Loucy (cell line): Measurements from ENCODE around the gene ATP6V0A4.

Experiments used
- H2AFZ ChIP-seq: fragments of 200-600 bp; sonication (generic); 2 replicates; pipeline ENCODE4 v1.6.0; 2016; ENCODE audit warnings: antibody characterized with exemption, mild to moderate bottlenecking, low read length, moderate library complexity
- H3F3A ChIP-seq: fragments of 200-600 bp; 2 replicates; pipeline ENCODE4 v1.6.0; 2016; ENCODE audit warnings: antibody characterized with exemption, low read depth, mild to moderate bottlenecking
- H3K27me3 ChIP-seq: fragments of 200-600 bp; sonication (generic); 2 replicates; pipeline ENCODE4 v1.6.1; 2014; ENCODE audit warnings: low read length, mild to moderate bottlenecking; ENCODE audit not compliant: insufficient read depth, poor library complexity, severe bottlenecking
- H3K36me3 ChIP-seq: fragments of 200-600 bp; sonication (generic); 2 replicates; pipeline ENCODE4 v1.6.1; 2016; ENCODE audit warnings: low read length; ENCODE audit not compliant: insufficient read depth
- H3K4me1 ChIP-seq: fragments of 200-600 bp; sonication (generic); 2 replicates; pipeline ENCODE4 v1.5.1; 2014; ENCODE audit warnings: low read length, mild to moderate bottlenecking; ENCODE audit not compliant: insufficient read depth, poor library complexity, severe bottlenecking
- H3K4me2 ChIP-seq: fragments of 200-600 bp; sonication (generic); 2 replicates; pipeline ENCODE4 v1.6.0; 2014; ENCODE audit warnings: antibody characterized with exemption, low read length, low read depth, mild to moderate bottlenecking; ENCODE audit not compliant: poor library complexity, severe bottlenecking
- H3K4me3 ChIP-seq: fragments of 200-600 bp; sonication (generic); 2 replicates; pipeline ENCODE4 v1.5.1; 2014; ENCODE audit warnings: low read length, mild to moderate bottlenecking, mixed read lengths; ENCODE audit not compliant: poor library complexity, severe bottlenecking
- H3K79me2 ChIP-seq: fragments of 200-600 bp; sonication (generic); 2 replicates; pipeline ENCODE4 v1.6.1; 2014; ENCODE audit warnings: low read length; ENCODE audit not compliant: insufficient read depth
- H3K9ac ChIP-seq: fragments of 200-600 bp; sonication (generic); 2 replicates; pipeline ENCODE4 v1.6.0; 2014; ENCODE audit warnings: mild to moderate bottlenecking, low read depth, low read length, moderate library complexity; ENCODE audit not compliant: poor library complexity, severe bottlenecking
- H3K9me2 ChIP-seq: fragments of 200-600 bp; sonication (generic); replicated peaks from 2 replicates; pipeline ENCODE4 v1.6.1; 2016; ENCODE audit warnings: low read depth, low read length, mixed read lengths
- H3K9me3 ChIP-seq: fragments of 200-600 bp; sonication (generic); 2 replicates; pipeline ENCODE4 v1.6.1; 2014; ENCODE audit warnings: mild to moderate bottlenecking, antibody characterized with exemption, low read length, low read depth; ENCODE audit not compliant: insufficient read depth
- H4K20me1 ChIP-seq: fragments of 200-600 bp; sonication (generic); 2 replicates; pipeline ENCODE4 v1.6.0; 2014; ENCODE audit warnings: antibody characterized with exemption, low read length, mild to moderate bottlenecking; ENCODE audit not compliant: insufficient read depth, poor library complexity, severe bottlenecking
- EZH2phosphoT487 ChIP-seq: fragments of 200-600 bp; IDR thresholded peaks from 2 replicates; pipeline ENCODE4 v1.6.1; 2018; ENCODE audit warnings: antibody characterized with exemption, mild to moderate bottlenecking, moderate library complexity, borderline replicate concordance
- TF ChIP-seq, protein P1 (sequence below): fragments of 200-600 bp; sonication (generic); conservative IDR thresholded peaks from 2 replicates; pipeline ENCODE4 v1.5.1; 2014; ENCODE audit warnings: mild to moderate bottlenecking, antibody characterized with exemption, low read length

The ATP6V0A4 gene

DNA sequence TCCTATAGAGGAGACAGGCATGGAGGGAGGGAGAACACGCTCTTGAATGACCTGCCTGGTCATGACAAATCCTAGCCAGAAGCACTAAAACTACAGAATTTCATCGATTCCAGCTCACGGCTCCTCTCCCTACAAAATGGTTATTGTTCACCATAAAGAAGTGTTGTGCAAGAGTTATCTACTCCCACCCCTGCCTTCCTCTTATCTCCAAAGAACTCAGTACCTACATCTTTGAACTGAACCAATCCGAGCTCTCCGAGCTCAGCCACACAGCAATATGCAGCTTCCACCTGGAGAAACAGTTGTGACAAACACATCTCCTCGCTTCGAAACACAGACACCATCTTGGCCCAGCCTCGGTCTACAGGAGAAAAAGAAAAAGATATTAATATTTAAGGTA is 27.1 kb downstream of the ATP6V0A4 start:
- H3K27me3 ChIP-seq: no peaks in the 10 kb centered on the region
- H3F3A ChIP-seq: no peaks in the 10 kb centered on the region
- H3K4me3 ChIP-seq: no peak overlapping the region
- H3K9me3 ChIP-seq: no peaks in the 10 kb centered on the region
- H3K4me1 ChIP-seq: no peaks in the 10 kb centered on the region
- H3K4me2 ChIP-seq: no peak overlapping the region
- H4K20me1 ChIP-seq: no peaks in the 10 kb centered on the region
- no peaks in the 10 kb centered on the region for H3K9me2 ChIP-seq
- TF ChIP-seq, protein P1, sequence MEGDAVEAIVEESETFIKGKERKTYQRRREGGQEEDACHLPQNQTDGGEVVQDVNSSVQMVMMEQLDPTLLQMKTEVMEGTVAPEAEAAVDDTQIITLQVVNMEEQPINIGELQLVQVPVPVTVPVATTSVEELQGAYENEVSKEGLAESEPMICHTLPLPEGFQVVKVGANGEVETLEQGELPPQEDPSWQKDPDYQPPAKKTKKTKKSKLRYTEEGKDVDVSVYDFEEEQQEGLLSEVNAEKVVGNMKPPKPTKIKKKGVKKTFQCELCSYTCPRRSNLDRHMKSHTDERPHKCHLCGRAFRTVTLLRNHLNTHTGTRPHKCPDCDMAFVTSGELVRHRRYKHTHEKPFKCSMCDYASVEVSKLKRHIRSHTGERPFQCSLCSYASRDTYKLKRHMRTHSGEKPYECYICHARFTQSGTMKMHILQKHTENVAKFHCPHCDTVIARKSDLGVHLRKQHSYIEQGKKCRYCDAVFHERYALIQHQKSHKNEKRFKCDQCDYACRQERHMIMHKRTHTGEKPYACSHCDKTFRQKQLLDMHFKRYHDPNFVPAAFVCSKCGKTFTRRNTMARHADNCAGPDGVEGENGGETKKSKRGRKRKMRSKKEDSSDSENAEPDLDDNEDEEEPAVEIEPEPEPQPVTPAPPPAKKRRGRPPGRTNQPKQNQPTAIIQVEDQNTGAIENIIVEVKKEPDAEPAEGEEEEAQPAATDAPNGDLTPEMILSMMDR: no peak
- TF ChIP-seq EZH2phosphoT487: no peak
- no peak overlapping the region for H2AFZ ChIP-seq
- H3K9ac ChIP-seq: no peak overlapping the region
- no peaks in the 10 kb centered on the region for H3K36me3 ChIP-seq
- no peaks in the 10 kb centered on the region for H3K79me2 ChIP-seq

DNA sequence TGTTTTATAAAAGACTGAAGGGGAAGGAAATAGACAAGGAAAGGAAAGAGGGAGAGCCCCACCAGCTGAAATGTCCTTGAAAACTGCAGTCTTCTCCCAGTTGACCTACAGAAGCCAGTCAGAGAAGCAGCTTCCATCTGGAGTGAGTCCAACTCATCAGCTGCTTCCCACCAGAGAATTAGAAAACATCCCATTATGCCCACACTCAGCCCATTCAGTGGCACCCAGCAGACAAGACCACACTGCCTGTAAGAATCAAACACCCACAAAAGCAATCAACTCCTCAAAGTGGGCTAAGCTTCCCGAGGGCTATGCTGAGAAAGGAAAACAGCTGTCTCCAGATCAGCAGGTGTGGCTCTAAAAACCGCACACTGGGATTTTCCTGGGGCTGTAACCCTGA is 29.8 kb downstream of the ATP6V0A4 start:
- H3K4me1 ChIP-seq: no peaks in the 10 kb centered on the region
- H2AFZ ChIP-seq: 0 out of 2 replicates have a peak overlapping the region, but pooled peaks have one; percentile 39
- H3F3A ChIP-seq: no peaks in the 10 kb centered on the region
- no peak overlapping the region for H3K4me2 ChIP-seq
- no peaks in the 10 kb centered on the region for H4K20me1 ChIP-seq
- no peaks in the 10 kb centered on the region for H3K36me3 ChIP-seq
- no peak overlapping the region for H3K4me3 ChIP-seq
- H3K9ac ChIP-seq: no peak overlapping the region
- no peaks in the 10 kb centered on the region for H3K9me2 ChIP-seq
- no peaks in the 10 kb centered on the region for H3K79me2 ChIP-seq
- TF ChIP-seq EZH2phosphoT487: no peak
- TF ChIP-seq, protein P1: no peak
- H3K27me3 ChIP-seq: no peaks in the 10 kb centered on the region
- no peaks in the 10 kb centered on the region for H3K9me3 ChIP-seq

DNA sequence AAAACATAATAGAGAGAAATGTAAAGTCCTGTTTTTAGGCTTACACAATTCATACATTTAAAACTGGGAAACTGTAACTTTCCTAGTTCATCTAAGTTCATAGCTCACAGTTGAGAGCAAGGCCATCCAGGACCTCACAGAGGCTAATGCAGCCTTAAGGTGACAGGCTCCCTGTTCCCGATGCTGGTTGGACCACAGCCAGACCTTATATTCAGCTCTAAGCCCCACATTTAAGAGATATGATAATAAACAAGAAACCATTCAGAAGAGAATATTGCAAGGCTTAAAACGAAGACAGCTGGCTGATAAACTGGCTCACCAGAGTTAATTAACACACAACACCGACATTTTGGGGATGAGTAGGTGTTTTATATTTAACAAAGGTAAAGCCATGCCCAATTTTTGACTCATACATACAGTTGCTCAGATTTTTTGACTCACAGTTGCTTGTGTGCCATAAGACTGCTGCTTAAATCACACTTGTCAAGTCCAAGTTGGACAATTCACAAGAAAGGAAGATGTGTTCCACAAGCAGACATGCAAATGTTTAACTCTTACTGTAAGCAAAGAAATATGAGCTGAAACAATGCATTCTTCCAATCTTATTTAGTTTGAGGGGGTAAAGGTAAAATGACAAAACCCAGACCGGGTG is 41.3 kb downstream of the ATP6V0A4 start:
- TF ChIP-seq, protein P1: no peak
- no peak for TF ChIP-seq EZH2phosphoT487
- Histone ChIP-seq H4K20me1 (no peaks in the 10 kb centered on the region), H3K9me3 (no peaks in the 10 kb centered on the region), H3K4me1 (peaks cover 40% of the 10 kb centered on the region), H3K9ac (no peak overlapping the region), H3K9me2 (no peaks in the 10 kb centered on the region), H3K79me2 (no peaks in the 10 kb centered on the region), H3K4me3 (no peak overlapping the region), H3K27me3 (no peaks in the 10 kb centered on the region), H3K36me3 (no peaks in the 10 kb centered on the region), H3F3A (peaks cover 3% of the 10 kb centered on the region; the same call in 1 of the 2 replicates), H2AFZ (no peak overlapping the region), H3K4me2 (no peak overlapping the region)
